IPS-18c (cell line): ENCODE measurements around the gene FAM118A.
"Not testable (repeated sequence)": the region's sequence is repeated elsewhere in the genome, so short reads cannot be mapped to it uniquely, and the experiment has no call there.

ENCODE experiments used
- H3K4me3 ChIP-seq: 2 replicates; pipeline ENCODE4 v1.7.0; 2013; ENCODE audit warnings: low read depth, mild to moderate bottlenecking, low read length, moderate library complexity; ENCODE audit not compliant: insufficient read depth
- H3K9me3 ChIP-seq: one replicate; pipeline ENCODE4 v1.6.1; 2013; ENCODE audit warnings: mild to moderate bottlenecking, low read length, moderate library complexity; ENCODE audit not compliant: control insufficient read depth, insufficient read depth

The FAM118A gene

DNA sequence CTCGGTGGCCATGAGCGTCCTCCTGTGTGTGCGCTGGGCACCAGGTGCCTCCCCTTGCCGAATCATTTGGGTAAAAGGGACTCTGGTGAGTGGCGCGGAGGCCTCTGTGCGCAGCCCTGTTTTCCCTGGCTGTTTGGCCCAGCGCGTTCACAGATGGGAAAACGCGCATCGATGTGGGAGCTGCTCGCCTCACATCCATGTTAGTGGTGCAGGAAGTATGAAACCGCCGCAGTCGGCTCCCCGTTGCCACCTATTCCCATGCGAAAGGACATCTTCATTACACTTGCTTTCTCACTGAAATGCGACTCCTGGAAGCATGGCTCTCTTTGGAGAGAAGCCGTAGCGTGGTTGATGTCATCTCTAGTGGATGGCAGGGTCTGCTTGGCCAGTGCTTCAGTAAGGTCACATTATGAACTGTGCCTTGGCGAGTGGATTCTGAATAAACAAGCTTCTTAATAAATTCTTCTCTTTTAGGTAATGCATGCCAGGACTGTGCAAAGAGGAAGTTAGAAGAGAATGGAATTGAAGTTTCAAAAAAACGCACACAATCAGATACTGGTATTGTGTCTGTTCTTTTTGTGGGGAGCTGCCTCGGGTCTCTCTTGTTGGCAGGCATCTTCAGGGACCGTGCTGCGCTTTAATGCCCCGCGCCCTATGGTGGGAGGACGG is 26.3 kb downstream of the FAM118A start:
- Histone ChIP-seq H3K4me3 (no peak overlapping the region), H3K9me3 (no peaks in the 10 kb centered on the region)

DNA sequence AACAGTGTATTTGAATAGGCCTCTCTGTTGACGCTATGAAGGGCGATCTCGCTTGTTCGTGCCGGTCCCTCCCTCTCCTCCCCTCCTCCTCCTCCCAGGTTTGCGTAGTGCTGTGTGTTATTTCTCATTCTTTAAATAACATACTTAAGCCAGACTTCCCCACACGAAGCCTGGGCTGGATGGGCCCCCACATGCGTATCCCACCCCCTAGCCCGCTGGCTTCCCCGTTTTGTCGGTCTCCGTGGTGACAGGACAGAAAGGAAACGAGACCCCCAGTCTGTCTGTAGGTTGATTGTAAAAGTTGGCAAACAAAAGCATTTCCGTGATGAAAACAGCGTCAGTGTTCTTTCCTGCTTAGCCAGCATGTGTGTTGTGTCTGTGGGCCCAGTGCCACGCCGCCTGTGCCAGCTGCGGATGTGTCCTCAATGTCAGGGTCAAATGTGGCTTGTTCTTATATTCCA is 27.3 kb downstream of the FAM118A start:
- H3K9me3 ChIP-seq = no peaks in the 10 kb centered on the region
- no peak overlapping the region for H3K4me3 ChIP-seq

GRCh38 chr22:45337536-45337935 is 27.8 kb downstream of the FAM118A start:
- Histone ChIP-seq H3K9me3 (no peaks in the 10 kb centered on the region), H3K4me3 (no peak overlapping the region)

DNA sequence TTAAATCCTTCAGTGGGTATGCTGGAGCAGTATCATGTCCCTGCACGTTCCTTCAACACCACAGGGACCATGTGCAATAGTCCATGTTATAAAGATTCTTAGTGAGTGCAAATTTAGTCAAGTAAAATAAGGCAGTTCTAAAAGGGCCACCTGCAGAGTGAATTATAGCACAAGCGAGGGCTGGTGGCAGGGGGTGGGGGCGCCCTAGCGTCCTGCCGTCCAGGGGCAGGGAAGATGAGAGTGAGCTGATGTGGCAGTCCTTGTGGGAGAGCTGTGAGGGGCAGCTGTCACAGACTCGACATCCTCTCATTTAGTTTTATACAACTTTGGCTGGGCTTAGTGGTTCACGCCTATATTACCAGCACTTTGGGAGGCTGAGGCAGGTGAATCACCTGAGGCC is 29.1 kb downstream of the FAM118A start:
- Histone ChIP-seq H3K9me3 (no peaks in the 10 kb centered on the region), H3K4me3 (no peak overlapping the region)

DNA sequence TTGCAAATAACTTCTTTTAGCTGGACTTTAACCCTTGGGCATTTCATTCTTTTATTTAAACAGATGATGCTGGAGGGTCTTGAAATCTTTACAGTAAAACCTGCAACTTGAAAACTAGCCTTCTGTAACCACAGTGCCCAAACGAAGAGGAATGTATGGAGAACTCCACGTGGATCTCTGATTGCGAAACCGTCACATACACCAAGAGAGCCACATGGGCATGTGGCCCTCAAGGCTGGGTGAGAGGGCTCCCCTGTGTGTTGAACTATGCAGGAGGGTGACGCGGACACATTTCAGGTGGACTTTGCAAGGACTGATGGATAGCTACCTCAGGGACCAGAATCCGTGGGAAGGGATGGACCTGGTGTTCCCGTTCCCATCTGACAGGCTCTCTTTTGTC is 30.6 kb downstream of the FAM118A start:
- no peak overlapping the region for H3K4me3 ChIP-seq
- H3K9me3 ChIP-seq = no peaks in the 10 kb centered on the region

DNA sequence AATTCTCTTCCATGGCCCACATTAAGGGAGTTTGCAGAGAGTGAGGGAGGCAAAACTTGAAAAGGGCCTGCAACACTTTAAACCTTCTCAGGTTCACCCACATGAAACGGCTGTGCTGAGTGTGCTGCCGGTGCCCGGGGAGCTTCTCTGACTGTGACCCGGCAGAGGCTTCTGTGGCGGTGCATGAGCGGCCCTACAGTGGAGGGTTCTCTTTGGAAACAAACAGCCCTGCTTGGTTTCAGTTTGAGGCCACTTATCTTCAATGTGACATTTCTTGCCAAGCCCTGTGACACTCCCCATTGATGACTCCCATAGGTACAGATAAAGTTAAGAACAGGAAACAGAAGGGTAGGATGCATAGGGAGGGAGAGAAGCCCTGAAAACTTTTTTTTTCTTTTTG is 31.8 kb downstream of the FAM118A start:
- H3K4me3 ChIP-seq = no peak overlapping the region
- H3K9me3 ChIP-seq = no peaks in the 10 kb centered on the region

DNA sequence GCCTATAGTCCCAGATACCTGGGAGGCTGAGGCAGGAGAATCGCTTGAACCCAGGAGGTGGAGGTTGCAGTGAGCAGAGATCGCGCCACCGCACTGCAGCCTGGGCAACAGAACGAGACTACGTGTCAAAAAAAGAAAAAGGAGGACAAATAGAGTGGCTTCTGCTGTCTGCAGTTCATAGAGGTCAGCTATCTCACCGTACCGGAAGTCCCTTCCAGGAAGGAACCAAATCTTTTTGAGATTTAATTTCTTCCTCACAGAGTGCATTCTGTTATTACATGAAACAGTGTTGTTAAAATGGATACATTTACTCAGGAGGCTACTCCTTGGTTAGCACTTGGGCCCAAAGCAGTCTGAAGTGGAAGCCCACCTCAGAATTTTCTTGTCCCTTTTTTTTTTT is 33.4 kb downstream of the FAM118A start:
- Histone ChIP-seq H3K9me3 (no peaks in the 10 kb centered on the region), H3K4me3 (no peak overlapping the region)

- Histone ChIP-seq H3K4me3 (no peak overlapping the region), H3K9me3 (no peaks in the 10 kb centered on the region)
These were observed 34.6 kb downstream of the FAM118A start for GRCh38 chr22:45344334-45344733.

DNA sequence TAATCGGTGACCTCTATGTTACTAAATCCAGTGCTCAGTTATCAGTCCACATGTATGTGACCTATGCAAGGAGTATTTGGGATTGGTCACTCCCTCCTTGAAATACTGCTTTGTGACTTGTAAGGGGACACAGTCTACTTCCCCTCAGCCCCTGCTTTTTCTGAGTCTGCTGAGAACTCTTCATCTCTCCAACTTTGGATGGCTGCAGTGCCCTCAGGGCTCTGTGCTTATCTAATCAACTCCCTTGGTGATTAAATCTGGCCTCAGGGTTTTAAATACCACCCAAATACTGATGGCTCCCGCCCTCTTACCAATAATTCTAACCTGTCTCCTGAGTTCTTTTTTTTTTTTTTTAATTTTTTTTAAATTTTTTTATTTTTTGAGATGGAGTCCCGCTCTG is 40.2 kb downstream of the FAM118A start:
- Histone ChIP-seq H3K9me3 (no peaks in the 10 kb centered on the region), H3K4me3 (no peak overlapping the region)

- H3K4me3 ChIP-seq = no peak overlapping the region
- H3K9me3 ChIP-seq = no peaks in the 10 kb centered on the region
These were observed 42.2 kb downstream of the FAM118A start for GRCh38 chr22:45351956-45352355.

DNA sequence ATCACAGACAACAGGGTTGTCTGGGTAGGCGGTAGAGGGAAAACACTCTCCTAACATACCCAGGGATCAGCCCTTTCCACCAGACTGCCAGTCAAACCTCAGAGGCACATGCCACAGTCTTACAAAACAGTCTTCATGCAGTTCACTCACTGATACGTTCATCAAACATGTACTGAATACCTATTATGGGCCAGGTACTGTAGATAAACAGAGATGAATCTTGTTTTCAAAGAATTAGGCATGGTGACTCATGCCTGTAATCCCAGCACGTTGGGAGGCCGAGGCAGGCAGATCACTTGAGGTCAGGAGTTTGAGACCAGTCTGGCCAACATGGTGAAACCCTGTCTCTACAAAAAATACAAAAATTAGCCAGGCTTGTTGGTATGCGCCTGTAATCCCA is 43.0 kb downstream of the FAM118A start:
- H3K4me3 ChIP-seq, H3K9me3 ChIP-seq: not testable (repeated sequence)

GRCh38 chr22:45353786-45354185 is 44.1 kb downstream of the FAM118A start:
- Histone ChIP-seq H3K4me3 (no peak overlapping the region), H3K9me3 (no peaks in the 10 kb centered on the region)

- no peaks in the 10 kb centered on the region for H3K9me3 ChIP-seq
- no peak overlapping the region for H3K4me3 ChIP-seq
These were observed 47.8 kb downstream of the FAM118A start for GRCh38 chr22:45357490-45357889.

DNA sequence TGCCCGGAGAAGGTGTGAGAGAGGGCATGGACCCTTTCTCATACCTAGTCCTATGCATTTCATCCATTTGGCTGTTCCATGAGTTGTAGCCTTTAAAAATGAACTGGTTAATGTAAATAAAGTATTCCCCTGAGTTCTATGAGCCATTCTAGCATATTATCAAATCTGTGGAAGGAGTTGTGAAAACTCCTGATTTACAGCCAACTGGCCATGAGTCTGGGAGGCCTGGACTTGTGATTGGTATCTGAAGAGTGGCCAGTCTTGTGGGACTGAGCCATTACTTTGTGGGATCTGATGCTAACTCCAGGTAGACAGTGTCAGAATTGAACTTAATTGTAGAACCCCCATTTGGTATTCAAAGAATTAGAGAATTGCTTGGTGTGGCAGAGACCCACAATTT is 48.4 kb downstream of the FAM118A start:
- Histone ChIP-seq H3K9me3 (no peaks in the 10 kb centered on the region), H3K4me3 (no peak overlapping the region)

DNA sequence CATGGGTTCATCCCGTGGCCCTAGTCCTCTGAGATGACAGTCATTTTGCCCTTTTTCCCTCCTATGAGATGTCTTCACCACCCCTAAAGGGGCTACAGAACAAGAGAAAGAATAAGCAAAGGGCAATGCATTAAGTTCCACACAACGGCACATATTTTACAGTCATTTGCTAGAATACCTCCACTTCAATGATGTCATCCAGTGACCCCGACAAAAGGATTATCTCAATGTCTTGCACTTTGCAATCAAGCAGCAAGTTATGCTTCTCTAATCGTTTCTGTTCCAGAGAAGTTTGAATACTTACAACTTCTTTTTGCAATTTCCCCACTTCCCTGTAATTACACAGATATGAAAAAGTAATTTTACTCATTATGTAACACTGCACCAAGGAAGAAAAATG is 49.9 kb downstream of the FAM118A start:
- no peaks in the 10 kb centered on the region for H3K9me3 ChIP-seq

GRCh38 chr22:45366713-45367112 is 57.0 kb downstream of the FAM118A start:
- H3K4me3 ChIP-seq = no peak overlapping the region
- H3K9me3 ChIP-seq = no peaks in the 10 kb centered on the region

More for the DNA sequence above, 49.9 kb downstream of the FAM118A start:
- no peak overlapping the region for H3K4me3 ChIP-seq

GRCh38 chr22:45373592-45373991 is 63.9 kb downstream of the FAM118A start:
- not testable (repeated sequence) for H3K4me3 ChIP-seq, H3K9me3 ChIP-seq

DNA sequence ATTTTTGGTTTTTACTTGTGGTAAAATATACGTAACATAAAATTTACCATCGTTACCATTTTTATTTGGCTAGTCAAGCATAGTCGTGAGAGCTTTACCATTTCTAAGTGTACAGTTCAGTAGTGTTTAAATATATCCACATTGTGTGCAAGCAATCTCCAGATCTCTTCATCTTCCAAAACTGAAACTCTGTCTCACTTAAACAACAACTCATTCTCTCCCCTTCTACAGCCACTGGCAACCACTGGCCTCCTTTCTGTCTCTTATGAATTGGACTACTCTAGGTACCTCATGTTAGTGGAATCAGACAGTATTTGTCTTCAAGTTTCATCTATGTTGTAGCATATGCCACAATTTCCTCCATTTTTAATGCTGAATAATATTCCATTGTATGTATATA is 66.3 kb downstream of the FAM118A start:
- H3K9me3 ChIP-seq = no peaks in the 10 kb centered on the region

GRCh38 chr22:45376703-45377102 is 67.0 kb downstream of the FAM118A start:
- no peaks in the 10 kb centered on the region for H3K9me3 ChIP-seq
- H3K4me3 ChIP-seq = no peak overlapping the region

More for the DNA sequence above, 66.3 kb downstream of the FAM118A start:
- no peak overlapping the region for H3K4me3 ChIP-seq
